Nephron progenitor cell (in vitro differentiated cells): ENCODE data around the gene PCTP.

Experiments used
- DNase-seq: peaks from one replicate; pipeline ENCODE4 v3.0.0; 2021
- H3K27ac Mint-ChIP-seq: 2 replicates; pipeline ENCODE4 v1.8.0; 2021; ENCODE audit warnings: mild to moderate bottlenecking, moderate library complexity, mixed read lengths
- H3K27me3 Mint-ChIP-seq: 2 replicates; pipeline ENCODE4 v1.8.0; 2021; ENCODE audit warnings: mild to moderate bottlenecking, low read depth, mixed read lengths; ENCODE audit not compliant: poor library complexity
- H3K36me3 Mint-ChIP-seq: 2 replicates; pipeline ENCODE4 v1.8.0; 2021; ENCODE audit warnings: low read depth, mixed read lengths
- H3K4me1 Mint-ChIP-seq: 2 replicates; pipeline ENCODE4 v1.8.0; 2021; ENCODE audit warnings: mixed read lengths
- H3K4me3 Mint-ChIP-seq: 2 replicates; pipeline ENCODE4 v1.8.0; 2021; ENCODE audit warnings: mild to moderate bottlenecking, moderate library complexity, mixed read lengths
- H3K9me3 Mint-ChIP-seq: 2 replicates; pipeline ENCODE4 v1.8.0; 2021; ENCODE audit warnings: mild to moderate bottlenecking, moderate library complexity, mixed read lengths
- TF ChIP-seq, protein P1 (sequence below): fragments of 200-600 bp; sonication (generic); IDR thresholded peaks from 2 replicates; pipeline ENCODE4 v1.5.0; 2021; ENCODE audit warnings: antibody characterized with exemption

The PCTP gene

GRCh38 chr17:55763856-55764255, 13.0 kb downstream of the PCTP start:
- peaks cover 5% of the 10 kb centered on the region for H3K9me3 Mint-ChIP-seq
- no peak overlapping the region for H3K27ac Mint-ChIP-seq
- no peak overlapping the region for H3K4me3 Mint-ChIP-seq
- DNase-seq = no peak
- H3K4me1 Mint-ChIP-seq = peaks cover 8% of the 10 kb centered on the region
- TF ChIP-seq, protein P1, sequence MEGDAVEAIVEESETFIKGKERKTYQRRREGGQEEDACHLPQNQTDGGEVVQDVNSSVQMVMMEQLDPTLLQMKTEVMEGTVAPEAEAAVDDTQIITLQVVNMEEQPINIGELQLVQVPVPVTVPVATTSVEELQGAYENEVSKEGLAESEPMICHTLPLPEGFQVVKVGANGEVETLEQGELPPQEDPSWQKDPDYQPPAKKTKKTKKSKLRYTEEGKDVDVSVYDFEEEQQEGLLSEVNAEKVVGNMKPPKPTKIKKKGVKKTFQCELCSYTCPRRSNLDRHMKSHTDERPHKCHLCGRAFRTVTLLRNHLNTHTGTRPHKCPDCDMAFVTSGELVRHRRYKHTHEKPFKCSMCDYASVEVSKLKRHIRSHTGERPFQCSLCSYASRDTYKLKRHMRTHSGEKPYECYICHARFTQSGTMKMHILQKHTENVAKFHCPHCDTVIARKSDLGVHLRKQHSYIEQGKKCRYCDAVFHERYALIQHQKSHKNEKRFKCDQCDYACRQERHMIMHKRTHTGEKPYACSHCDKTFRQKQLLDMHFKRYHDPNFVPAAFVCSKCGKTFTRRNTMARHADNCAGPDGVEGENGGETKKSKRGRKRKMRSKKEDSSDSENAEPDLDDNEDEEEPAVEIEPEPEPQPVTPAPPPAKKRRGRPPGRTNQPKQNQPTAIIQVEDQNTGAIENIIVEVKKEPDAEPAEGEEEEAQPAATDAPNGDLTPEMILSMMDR = no peak
- peaks cover 4% of the 10 kb centered on the region for H3K27me3 Mint-ChIP-seq
- H3K36me3 Mint-ChIP-seq = peaks cover 37% of the 10 kb centered on the region

GRCh38 chr17:55764610-55765009, 13.8 kb downstream of the PCTP start:
- TF ChIP-seq, protein P1 = no peak
- no peak for DNase-seq
- H3K36me3 Mint-ChIP-seq = peaks cover 43% of the 10 kb centered on the region
- peaks cover 5% of the 10 kb centered on the region for H3K9me3 Mint-ChIP-seq
- no peak overlapping the region for H3K27ac Mint-ChIP-seq
- H3K27me3 Mint-ChIP-seq = peaks cover 4% of the 10 kb centered on the region
- peaks cover 15% of the 10 kb centered on the region for H3K4me1 Mint-ChIP-seq
- no peak overlapping the region for H3K4me3 Mint-ChIP-seq

GRCh38 chr17:55765472-55765871, 14.6 kb downstream of the PCTP start:
- no peak for DNase-seq
- Mint-ChIP-seq H3K9me3 (peaks cover 5% of the 10 kb centered on the region), H3K27me3 (peaks cover 4% of the 10 kb centered on the region), H3K36me3 (peaks cover 43% of the 10 kb centered on the region), H3K27ac (no peak overlapping the region), H3K4me3 (no peak overlapping the region), H3K4me1 (peaks cover 23% of the 10 kb centered on the region)
- TF ChIP-seq, protein P1 = no peak

DNA sequence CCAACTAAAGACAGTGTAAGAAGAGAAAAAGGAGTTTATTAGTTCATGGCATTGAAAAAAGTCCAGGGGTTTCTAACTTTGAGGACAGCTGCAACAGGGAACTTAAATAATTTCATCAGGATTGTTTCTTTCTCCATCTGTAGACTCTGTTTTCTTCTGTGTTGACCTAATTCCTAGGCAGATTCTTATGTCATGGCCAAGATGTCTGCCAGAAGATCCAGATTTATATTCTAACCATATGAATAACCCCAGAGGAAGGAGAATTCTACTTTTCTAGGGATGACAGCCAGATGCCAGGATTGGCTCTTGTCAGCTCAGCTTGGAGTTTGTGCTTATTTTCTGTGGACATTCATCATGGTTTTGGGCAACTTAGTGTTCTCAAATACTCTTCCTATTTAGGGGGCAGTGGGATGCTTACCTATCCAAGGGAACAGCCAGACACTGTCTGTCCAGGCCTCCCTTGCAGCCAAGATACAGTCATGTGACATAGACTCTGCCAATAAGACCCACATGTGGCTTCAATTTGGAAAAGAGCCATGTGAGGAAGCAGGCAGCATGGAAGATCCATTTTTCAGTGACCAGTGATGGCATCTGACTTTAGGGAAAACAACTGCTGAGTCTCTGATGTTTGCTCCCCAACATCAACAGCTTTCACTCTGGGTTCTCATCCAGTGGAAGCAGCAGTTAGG, 18.2 kb downstream of the PCTP start:
- peaks cover 4% of the 10 kb centered on the region for H3K27me3 Mint-ChIP-seq
- TF ChIP-seq, protein P1 = no peak
- H3K9me3 Mint-ChIP-seq = no peaks in the 10 kb centered on the region
- no peak overlapping the region for H3K27ac Mint-ChIP-seq
- no peak overlapping the region for H3K4me3 Mint-ChIP-seq
- peaks cover 56% of the 10 kb centered on the region for H3K36me3 Mint-ChIP-seq
- peaks cover 25% of the 10 kb centered on the region for H3K4me1 Mint-ChIP-seq
- no peak for DNase-seq

- H3K9me3 Mint-ChIP-seq = no peaks in the 10 kb centered on the region
- no peak overlapping the region for H3K27ac Mint-ChIP-seq
- peaks cover 4% of the 10 kb centered on the region for H3K27me3 Mint-ChIP-seq
- TF ChIP-seq, protein P1 = no peak
- H3K36me3 Mint-ChIP-seq = peaks cover 55% of the 10 kb centered on the region
- no peak for DNase-seq
- peaks cover 30% of the 10 kb centered on the region for H3K4me1 Mint-ChIP-seq
- no peak overlapping the region for H3K4me3 Mint-ChIP-seq
Measured at GRCh38 chr17:55769625-55770000, 18.8 kb downstream of the PCTP start.
